Activated CD4-positive, alpha-beta T cell treated with anti-CD3 and anti-CD28 coated beads for 36 hours (primary cell): Measurements from ENCODE around the gene ROR2. TPM values are rescaled to one million over a fixed set of nuclear protein-coding genes. Genes with fewer than 3 reads are reported as not detected.
A peak's percentile ranks its signal among the peaks of the same experiment; 100 is the strongest.

Source experiments
- ATAC-seq: fragments of 200-7000 bp; cut with Tn5 transposase; one replicate; pipeline ENCODE4 v1.10.0; 2021; ENCODE audit warnings: mild to moderate bottlenecking, moderate library complexity
- CTCF ChIA-PET: fragments of 350-600 bp; sonication (Branson Sonifier 250); formaldehyde crosslinking; loops from one replicate; lab custom pipeline; 2021; ENCODE audit warnings: antibody characterized with exemption; lab: Charles Lee
- POLR2A ChIA-PET: fragments of 350-600 bp; sonication (Branson Sonifier 250); formaldehyde crosslinking; loops from one replicate; lab custom pipeline; 2021; ENCODE audit warnings: antibody characterized with exemption, inconsistent platforms; lab: Charles Lee
- DNase-seq: peaks from one replicate; pipeline ENCODE4 v3.0.0-alpha.2; 2020
- H3K27ac Mint-ChIP-seq: one replicate; pipeline ENCODE4 v1.8.0; 2021; ENCODE audit warnings: mixed read lengths
- H3K27me3 Mint-ChIP-seq: one replicate; pipeline ENCODE4 v1.8.0; 2021; ENCODE audit warnings: mixed read lengths
- H3K36me3 Mint-ChIP-seq: one replicate; pipeline ENCODE4 v1.8.0; 2021; ENCODE audit warnings: low read depth, mixed read lengths
- H3K4me1 Mint-ChIP-seq: one replicate; pipeline ENCODE4 v1.8.0; 2021; ENCODE audit warnings: mixed read lengths
- H3K4me3 Mint-ChIP-seq: one replicate; pipeline ENCODE4 v1.8.0; 2021; ENCODE audit warnings: mild to moderate bottlenecking, moderate library complexity, mixed read lengths
- H3K9me3 Mint-ChIP-seq: one replicate; pipeline ENCODE4 v1.8.0; 2021; ENCODE audit warnings: low read depth, mixed read lengths
- intact Hi-C, 2 experiments: fragments of 100-400 bp; cut with DNase I in 1 of 2; cut with micrococcal nuclease in 1 of 2; formaldehyde crosslinking; loops; one replicate each; pipeline versions ENCODE4 v1.14.2 to v1.15.1; 2022 to 2024; cut with DNase I, micrococcal nuclease
- total RNA-seq, 2 experiments: library from RNA; stranded (reverse); gene quantifications; one replicate each; pipeline ENCODE4 v1.2.3, GENCODE V29; 2021

The ROR2 gene
- total RNA-seq, 2 experiments from 2014 or later: not detected

GRCh38 chr9:91694081-91694870 is 255.8 kb downstream of the ROR2 start:
- no peak for ATAC-seq
- Mint-ChIP-seq H3K4me1 (peaks cover 2% of the 10 kb centered on the region), H3K27me3 (peaks cover 7% of the 10 kb centered on the region), H3K9me3 (no peaks in the 10 kb centered on the region), H3K4me3 (no peak overlapping the region), H3K27ac (no peak overlapping the region), H3K36me3 (no peaks in the 10 kb centered on the region)
- no peak for DNase-seq
- POLR2A ChIA-PET: no interaction called here
- CTCF ChIA-PET: no interaction called here
- intact Hi-C loops: no loop called here

GRCh38 chr9:91693226-91693625 is 256.8 kb downstream of the ROR2 start:
- no peak for ATAC-seq
- POLR2A ChIA-PET: no interaction called here
- no peaks in the 10 kb centered on the region for H3K36me3 Mint-ChIP-seq
- H3K9me3 Mint-ChIP-seq: no peaks in the 10 kb centered on the region
- intact Hi-C loops: no loop called here
- CTCF ChIA-PET: no interaction called here
- no peak overlapping the region for H3K4me3 Mint-ChIP-seq
- no peak for DNase-seq
- peaks cover 2% of the 10 kb centered on the region for H3K4me1 Mint-ChIP-seq
- H3K27ac Mint-ChIP-seq: no peak overlapping the region
- H3K27me3 Mint-ChIP-seq: peaks cover 7% of the 10 kb centered on the region

GRCh38 chr9:91690540-91691249 is 259.3 kb downstream of the ROR2 start:
- Mint-ChIP-seq H3K4me1 (no peaks in the 10 kb centered on the region), H3K27me3 (peaks cover 7% of the 10 kb centered on the region), H3K9me3 (no peaks in the 10 kb centered on the region), H3K36me3 (no peaks in the 10 kb centered on the region), H3K4me3 (no peak overlapping the region), H3K27ac (no peak overlapping the region)
- ATAC-seq: no peak
- ChIA-PET CTCF (interaction anchor here (0.6 to 0.7 kb wide), 2 partner anchors 32 to 33 kb away, joined by 3 to 5 read pairs; no protein-coding TSS in a partner anchor), POLR2A (no interaction called here)
- intact Hi-C loops: no loop called here
- DNase-seq: no peak

GRCh38 chr9:91689006-91689405 is 261.0 kb downstream of the ROR2 start:
- POLR2A ChIA-PET: no interaction called here
- Mint-ChIP-seq H3K9me3 (no peaks in the 10 kb centered on the region), H3K4me3 (no peak overlapping the region), H3K27ac (no peak overlapping the region), H3K36me3 (no peaks in the 10 kb centered on the region), H3K27me3 (peaks cover 4% of the 10 kb centered on the region), H3K4me1 (no peaks in the 10 kb centered on the region)
- CTCF ChIA-PET: no interaction called here
- intact Hi-C loops: no loop called here
- ATAC-seq: no peak
- no peak for DNase-seq

DNA sequence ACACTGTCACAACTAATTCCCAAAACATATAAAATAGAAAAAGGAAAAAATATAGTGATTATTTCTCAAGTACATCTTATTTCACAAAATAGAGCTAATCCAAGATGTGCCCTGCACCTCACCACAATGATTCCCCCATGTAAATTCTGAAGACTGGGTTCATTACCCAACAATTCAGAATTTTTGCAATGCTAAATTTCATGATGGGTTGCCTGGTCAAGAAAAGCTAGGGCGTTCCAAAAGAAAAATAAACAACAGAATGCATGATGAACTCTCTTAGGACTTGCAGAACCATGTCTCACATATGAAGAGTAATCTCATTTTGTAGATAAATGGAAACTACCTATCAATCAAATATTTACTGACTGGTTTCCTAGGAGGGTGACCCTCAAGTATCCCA is 266.8 kb downstream of the ROR2 start:
- Mint-ChIP-seq H3K9me3 (no peaks in the 10 kb centered on the region), H3K4me3 (no peak overlapping the region), H3K36me3 (no peaks in the 10 kb centered on the region), H3K4me1 (no peaks in the 10 kb centered on the region), H3K27me3 (peaks cover 13% of the 10 kb centered on the region), H3K27ac (no peak overlapping the region)
- ATAC-seq: no peak
- no peak for DNase-seq
- ChIA-PET CTCF (interaction anchor here (0.8 to 1.7 kb wide), 2 partner anchors 361 to 768 kb away, joined by 3 to 6 read pairs; no protein-coding TSS in a partner anchor), POLR2A (no interaction called here)
- intact Hi-C loops: loop anchor here (5.0 kb wide), 2 partner anchors 251 to 646 kb away; no protein-coding TSS in a partner anchor

DNA sequence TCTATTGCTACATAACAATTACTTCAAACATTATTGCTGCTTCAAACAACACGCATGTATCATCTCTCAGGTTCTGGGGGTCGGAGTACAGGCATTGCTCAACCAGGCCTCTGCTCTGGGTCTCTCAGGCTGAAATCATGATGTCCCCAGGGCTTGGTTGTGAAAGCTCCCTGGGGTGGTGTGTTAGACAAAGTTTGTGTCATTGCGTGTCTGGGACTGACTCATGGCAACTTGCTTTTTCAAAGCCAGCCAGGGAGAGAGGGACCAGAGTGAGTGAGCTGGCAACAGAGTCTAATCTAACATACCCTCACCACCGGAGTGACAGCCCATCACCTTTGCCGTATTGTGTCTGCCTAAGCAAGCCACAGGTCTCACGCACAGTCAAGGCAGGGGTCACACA is 267.2 kb downstream of the ROR2 start:
- ChIA-PET POLR2A (no interaction called here), CTCF (interaction anchor here (0.6 to 1.7 kb wide), 3 partner anchors 361 to 768 kb away, joined by 3 to 6 read pairs (median 3); no protein-coding TSS in a partner anchor)
- ATAC-seq (no peak), DNase-seq (no peak)
- Mint-ChIP-seq H3K9me3 (no peaks in the 10 kb centered on the region), H3K27ac (no peak overlapping the region), H3K4me1 (no peaks in the 10 kb centered on the region), H3K36me3 (no peaks in the 10 kb centered on the region), H3K27me3 (peaks cover 14% of the 10 kb centered on the region), H3K4me3 (no peak overlapping the region)
- intact Hi-C loops: loop anchor here (5.0 kb wide), 2 partner anchors 251 to 646 kb away; no protein-coding TSS in a partner anchor

DNA sequence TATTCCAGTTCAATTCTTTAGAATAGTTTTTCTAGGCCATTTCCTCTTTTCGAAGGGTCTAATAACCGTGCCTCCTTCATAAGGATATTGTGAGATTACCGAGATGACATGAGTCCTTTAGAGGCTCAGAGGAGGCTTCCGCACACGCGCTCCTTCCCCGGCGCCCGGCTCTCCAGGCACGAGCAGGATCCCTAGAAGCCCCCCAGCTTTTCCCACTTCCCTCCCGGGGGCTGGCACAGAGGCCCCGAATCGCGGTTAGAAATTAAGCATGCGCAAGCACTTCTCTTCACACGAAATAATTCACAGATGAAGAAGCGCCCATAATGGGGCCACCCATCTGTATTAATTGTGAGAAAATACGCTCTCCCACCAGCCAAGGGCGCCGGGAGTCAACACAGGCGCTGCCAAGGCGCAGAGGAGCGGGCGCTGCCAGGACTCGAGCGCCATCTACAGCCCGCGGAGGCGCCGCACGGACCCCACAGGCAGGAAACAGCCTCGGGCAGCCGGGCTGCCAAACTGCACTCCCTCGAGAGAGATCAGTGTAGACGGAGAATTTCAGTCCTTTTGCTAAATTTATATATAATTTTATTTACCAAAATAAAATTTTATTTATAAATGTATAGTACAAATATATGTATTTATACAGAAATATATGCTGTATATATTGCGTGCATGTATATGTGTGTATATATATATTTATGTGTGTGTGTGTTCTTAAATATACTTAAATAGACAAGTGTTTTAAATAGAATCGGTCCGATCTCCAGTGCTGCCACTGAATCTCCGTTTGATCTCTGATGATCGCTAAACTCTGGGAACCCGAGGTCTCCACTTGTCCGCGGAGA is 268.3 kb downstream of the ROR2 start:
- no peaks in the 10 kb centered on the region for H3K4me1 Mint-ChIP-seq
- intact Hi-C loops: loop anchor here (1.0 to 5.0 kb wide), 3 partner anchors 249 to 766 kb away; no protein-coding TSS in a partner anchor
- DNase-seq (peak; percentile 88), ATAC-seq (peak; percentile 96)
- no peak overlapping the region for H3K4me3 Mint-ChIP-seq
- ChIA-PET POLR2A (no interaction called here), CTCF (interaction anchor here (0.6 to 0.7 kb wide), 4 partner anchors 46 to 1592 kb away, joined by 3 to 4 read pairs (median 3); no protein-coding TSS in a partner anchor)
- H3K27me3 Mint-ChIP-seq: peaks cover 14% of the 10 kb centered on the region
- H3K36me3 Mint-ChIP-seq: no peaks in the 10 kb centered on the region
- no peaks in the 10 kb centered on the region for H3K9me3 Mint-ChIP-seq
- H3K27ac Mint-ChIP-seq: no peak overlapping the region

GRCh38 chr9:91680998-91681397 is 269.0 kb downstream of the ROR2 start:
- CTCF ChIA-PET: interaction anchor here (0.6 to 0.7 kb wide), 4 partner anchors 46 to 1591 kb away, joined by 3 to 4 read pairs (median 3); no protein-coding TSS in a partner anchor
- peaks cover 14% of the 10 kb centered on the region for H3K27me3 Mint-ChIP-seq
- no peaks in the 10 kb centered on the region for H3K4me1 Mint-ChIP-seq
- no peaks in the 10 kb centered on the region for H3K9me3 Mint-ChIP-seq
- intact Hi-C loops: loop anchor here (1.0 to 5.0 kb wide), 3 partner anchors 249 to 766 kb away; no protein-coding TSS in a partner anchor
- POLR2A ChIA-PET: no interaction called here
- H3K27ac Mint-ChIP-seq: no peak overlapping the region
- DNase-seq (no peak), ATAC-seq (no peak)
- no peaks in the 10 kb centered on the region for H3K36me3 Mint-ChIP-seq
- no peak overlapping the region for H3K4me3 Mint-ChIP-seq

- intact Hi-C loops: loop anchor here (5.0 kb wide), 2 partner anchors 248 to 643 kb away; no protein-coding TSS in a partner anchor
- H3K4me3 Mint-ChIP-seq: no peak overlapping the region
- CTCF ChIA-PET: interaction anchor here (1.4 kb wide), 1 partner anchor 765 kb away, joined by 5 read pairs; no protein-coding TSS in a partner anchor
Measured at GRCh38 chr9:91680106-91680505, 269.9 kb downstream of the ROR2 start.

GRCh38 chr9:91678807-91679580 is 271.0 kb downstream of the ROR2 start:
- ChIA-PET POLR2A (no interaction called here), CTCF (interaction anchor here (1.4 kb wide), 1 partner anchor 763 kb away, joined by 5 read pairs; no protein-coding TSS in a partner anchor)
- DNase-seq (no peak), ATAC-seq (no peak)
- Mint-ChIP-seq H3K27me3 (peaks cover 16% of the 10 kb centered on the region), H3K4me1 (no peaks in the 10 kb centered on the region), H3K4me3 (no peak overlapping the region), H3K27ac (no peak overlapping the region), H3K9me3 (no peaks in the 10 kb centered on the region), H3K36me3 (no peaks in the 10 kb centered on the region)
- intact Hi-C loops: no loop called here

More at GRCh38 chr9:91680106-91680505, 269.9 kb downstream of the ROR2 start:
- H3K4me1 Mint-ChIP-seq: no peaks in the 10 kb centered on the region
- H3K36me3 Mint-ChIP-seq: no peaks in the 10 kb centered on the region
- no peaks in the 10 kb centered on the region for H3K9me3 Mint-ChIP-seq
- POLR2A ChIA-PET: no interaction called here
- ATAC-seq (no peak), DNase-seq (no peak)
- no peak overlapping the region for H3K27ac Mint-ChIP-seq
- H3K27me3 Mint-ChIP-seq: peaks cover 16% of the 10 kb centered on the region
